Spleen (tissue), 7 donors: Measurements from ENCODE around the gene HSF2BP.

ENCODE experiments used
- POLR2AphosphoS5 ChIP-seq, 3 donors: sonication (generic); formaldehyde crosslinking; IDR thresholded peaks; one replicate each; pipeline ENCODE4 v1.5.1; 2017; ENCODE audit warnings: antibody characterized with exemption in 3 of 3
- TF ChIP-seq, protein P1 (sequence below), 11 experiments: fragments of 200-600 bp in 7 of 11; fragments of 450-650 bp in 4 of 11; sonication (generic) in 4 of 11; IDR thresholded peaks in 8 of 11; conservative IDR thresholded peaks in 3 of 11; 1 replicate in 7 of 11; 2 replicates in 4 of 11; pipeline versions ENCODE4 v1.4.0 to v1.8.0; 2016 to 2021; ENCODE audit warnings: antibody characterized with exemption in 11 of 11, inconsistent platforms in 4 of 11, mild to moderate bottlenecking in 1 of 11
- donor health status: DM: no; HTN: no; CAD: no; lungs with moderate emphysema.
- donor health status: DM: no; HTN: no; CAD: no.
- donor health status: DM: no; HTN: no; CAD: no.

DNA sequence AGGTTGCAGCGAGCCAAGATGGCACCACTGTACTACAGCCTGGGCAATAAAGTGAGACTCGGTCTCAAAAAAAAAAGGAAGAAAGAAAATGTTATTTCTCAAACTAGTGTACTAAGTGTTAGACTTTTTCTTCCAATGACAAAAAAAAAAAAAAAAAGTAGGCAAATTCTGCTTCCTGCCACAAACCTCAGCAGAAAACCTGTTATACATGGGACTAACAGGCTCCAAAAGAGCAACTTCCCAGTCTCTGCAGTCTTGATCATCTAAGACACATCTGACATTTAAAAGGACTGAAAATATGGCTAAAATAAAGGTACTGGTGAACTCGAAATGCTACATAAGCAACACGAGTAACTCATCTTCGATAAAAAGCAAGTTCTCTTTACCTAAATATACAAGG lies 59.6 kb downstream of the HSF2BP start:
- TF ChIP-seq, protein P1, sequence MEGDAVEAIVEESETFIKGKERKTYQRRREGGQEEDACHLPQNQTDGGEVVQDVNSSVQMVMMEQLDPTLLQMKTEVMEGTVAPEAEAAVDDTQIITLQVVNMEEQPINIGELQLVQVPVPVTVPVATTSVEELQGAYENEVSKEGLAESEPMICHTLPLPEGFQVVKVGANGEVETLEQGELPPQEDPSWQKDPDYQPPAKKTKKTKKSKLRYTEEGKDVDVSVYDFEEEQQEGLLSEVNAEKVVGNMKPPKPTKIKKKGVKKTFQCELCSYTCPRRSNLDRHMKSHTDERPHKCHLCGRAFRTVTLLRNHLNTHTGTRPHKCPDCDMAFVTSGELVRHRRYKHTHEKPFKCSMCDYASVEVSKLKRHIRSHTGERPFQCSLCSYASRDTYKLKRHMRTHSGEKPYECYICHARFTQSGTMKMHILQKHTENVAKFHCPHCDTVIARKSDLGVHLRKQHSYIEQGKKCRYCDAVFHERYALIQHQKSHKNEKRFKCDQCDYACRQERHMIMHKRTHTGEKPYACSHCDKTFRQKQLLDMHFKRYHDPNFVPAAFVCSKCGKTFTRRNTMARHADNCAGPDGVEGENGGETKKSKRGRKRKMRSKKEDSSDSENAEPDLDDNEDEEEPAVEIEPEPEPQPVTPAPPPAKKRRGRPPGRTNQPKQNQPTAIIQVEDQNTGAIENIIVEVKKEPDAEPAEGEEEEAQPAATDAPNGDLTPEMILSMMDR (IDR thresholded peaks at IDR 0.05 in 8 of 11, conservative IDR thresholded peaks at IDR 0.05 in 3 of 11): no peak
- TF ChIP-seq POLR2AphosphoS5 (IDR thresholded peaks at IDR 0.05): no peak
